GM12878 (cell line): Measurements from ENCODE around the gene SERPINI1. TPM values are rescaled to one million over a fixed set of nuclear protein-coding genes. Genes with fewer than 3 reads are reported as not detected.
A peak's percentile ranks its signal among the peaks of the same experiment; 100 is the strongest.

Experiments used
- ATAC-seq: fragments of 200-7000 bp; cut with Tn5 transposase; 3 replicates; pipeline ENCODE4 v1.9.1; 2020; ENCODE audit warnings: mild to moderate bottlenecking, moderate library complexity
- BruUV-seq: library from RNA; stranded (reverse); fragments of 400-500 nt; replicated peaks from 2 replicates; lab custom pipeline; 2021; lab: Mats Ljungman, UMichigan
- CTCF ChIA-PET: fragments of 300-600 bp; sonication (Branson Sonifier 250); formaldehyde crosslinking; extraction: SDS; loops from one replicate; lab custom pipeline; 2021; ENCODE audit warnings: inconsistent platforms; lab: Yijun Ruan, JAX
- POLR2A ChIA-PET: fragments of 350-600 bp; formaldehyde crosslinking; extraction: SDS; loops from one replicate; lab custom pipeline; 2021; ENCODE audit warnings: inconsistent platforms; lab: Charles Lee
- RAD21 ChIA-PET: fragments of 300-600 bp; sonication (Branson Sonifier 250); formaldehyde crosslinking; loops from one replicate; lab custom pipeline; 2023; ENCODE audit warnings: antibody characterized with exemption; ENCODE audit not compliant: unreplicated experiment; lab: Charles Lee
- SMC1A ChIA-PET: fragments of 300-600 bp; sonication (Branson Sonifier 250); formaldehyde crosslinking; loops from one replicate; lab custom pipeline; 2023; ENCODE audit not compliant: unreplicated experiment, uncharacterized antibody; lab: Charles Lee
- DNase-seq: peaks from one replicate; pipeline ENCODE4 v3.0.0-alpha.2; 2011; ENCODE audit warnings: low read depth, low spot score
- FAIRE-seq: peaks from 3 replicates; lab custom pipeline; 2011; peaks lifted over from hg19 to GRCh38; lab: Jason Lieb, UNC
- H2AFZ ChIP-seq: 2 replicates; pipeline ENCODE4 v1.6.0; 2011; ENCODE audit warnings: low read depth, low read length, control low read depth; ENCODE audit not compliant: control insufficient read depth
- H3K27ac ChIP-seq: 2 replicates; pipeline ENCODE4 v1.5.1; 2011; ENCODE audit warnings: control low read depth; ENCODE audit not compliant: control insufficient read depth, insufficient read depth
- H3K27me3 ChIP-seq, 2 experiments: replicated peaks in 1 of 2; 2 replicates each; pipeline versions ENCODE4 v1.6.0 to v1.6.1; 2011; ENCODE audit warnings: low read length in 1 of 2; ENCODE audit not compliant: control insufficient read depth in 2 of 2, insufficient read depth in 2 of 2
- H3K36me3 ChIP-seq, 2 experiments: 2 replicates each; pipeline ENCODE4 v1.5.1; 2011; ENCODE audit warnings: low read length in 1 of 2; ENCODE audit not compliant: control insufficient read depth in 2 of 2, insufficient read depth in 2 of 2
- H3K4me1 ChIP-seq: 2 replicates; pipeline ENCODE4 v1.6.1; 2011; ENCODE audit warnings: mild to moderate bottlenecking, low read length, moderate library complexity, mixed read lengths; ENCODE audit not compliant: control insufficient read depth, insufficient read depth
- H3K4me2 ChIP-seq: 2 replicates; pipeline ENCODE4 v1.6.0; 2011; ENCODE audit warnings: control low read depth; ENCODE audit not compliant: control insufficient read depth, insufficient read depth
- H3K4me3 ChIP-seq: fragments of 200-600 bp; sonication (generic); 2 replicates; pipeline ENCODE4 v1.5.1; 2016
- H3K79me2 ChIP-seq: 2 replicates; pipeline ENCODE4 v1.6.0; 2011; ENCODE audit warnings: low read length; ENCODE audit not compliant: control insufficient read depth, insufficient read depth
- H3K9ac ChIP-seq: 2 replicates; pipeline ENCODE4 v1.8.0; 2011; ENCODE audit warnings: low read length, control low read depth, mixed read lengths; ENCODE audit not compliant: control insufficient read depth, insufficient read depth
- H3K9me3 ChIP-seq: replicated peaks from 3 replicates; pipeline ENCODE4 v1.5.1; 2011; ENCODE audit warnings: mild to moderate bottlenecking, low read length; ENCODE audit not compliant: control insufficient read depth, insufficient read depth
- H4K20me1 ChIP-seq: 2 replicates; pipeline ENCODE4 v1.6.0; 2011; ENCODE audit not compliant: control insufficient read depth, insufficient read depth
- ATF7 ChIP-seq: fragments of 450-650 bp; IDR thresholded peaks from 2 replicates; pipeline ENCODE4 v1.6.1; 2016; ENCODE audit warnings: low read depth, mild to moderate bottlenecking
- BMI1 ChIP-seq: fragments of 450-650 bp; IDR thresholded peaks from 2 replicates; pipeline ENCODE4 v1.6.1; 2016; ENCODE audit warnings: mild to moderate bottlenecking, moderate library complexity, borderline replicate concordance
- CBX5 ChIP-seq: sonication (generic); IDR thresholded peaks from 2 replicates; pipeline ENCODE4 v1.6.1; 2016; ENCODE audit warnings: low read depth, moderate library complexity, mild to moderate bottlenecking, inconsistent platforms
- CTCF ChIP-seq, 3 experiments: IDR thresholded peaks in 2 of 3; conservative IDR thresholded peaks in 1 of 3; 2 replicates each; pipeline ENCODE4 v1.5.1; 2011; ENCODE audit warnings: low read depth in 3 of 3, low read length in 3 of 3, mild to moderate bottlenecking in 3 of 3, control low read depth in 2 of 3, moderate library complexity in 2 of 3, inconsistent platforms in 1 of 3, mixed read lengths in 1 of 3; ENCODE audit not compliant: control insufficient read depth in 2 of 3, insufficient read depth in 1 of 3; ENCODE audit errors: extremely low read depth in 1 of 3
- EZH2 ChIP-seq: IDR thresholded peaks from 2 replicates; pipeline ENCODE4 v1.6.1; 2012; ENCODE audit warnings: low read depth, mild to moderate bottlenecking, control low read depth, inconsistent platforms, low read length, borderline replicate concordance; ENCODE audit not compliant: control insufficient read depth
- FOXM1 ChIP-seq: IDR thresholded peaks from 2 replicates; pipeline ENCODE4 v1.6.1; 2012; ENCODE audit warnings: low read depth, mild to moderate bottlenecking, inconsistent platforms, low read length, moderate library complexity
- HCFC1 ChIP-seq: fragments of 150-350 bp; IDR thresholded peaks from 2 replicates; pipeline ENCODE4 v1.6.1; 2014; ENCODE audit warnings: low read length
- IKZF2 ChIP-seq, 2 experiments: fragments of 450-650 bp; IDR thresholded peaks; 2 replicates each; pipeline ENCODE4 v1.6.1; 2017; ENCODE audit warnings: mild to moderate bottlenecking in 2 of 2, moderate library complexity in 2 of 2
- MEF2A ChIP-seq: IDR thresholded peaks from 2 replicates; pipeline ENCODE4 v1.6.1; 2011; ENCODE audit warnings: low read depth, mild to moderate bottlenecking, low read length, moderate library complexity; ENCODE audit not compliant: insufficient read depth
- MLLT1 ChIP-seq: fragments of 450-650 bp; IDR thresholded peaks from 2 replicates; pipeline ENCODE4 v1.6.1; 2016; ENCODE audit warnings: mild to moderate bottlenecking
- MTA3 ChIP-seq: IDR thresholded peaks from 2 replicates; pipeline ENCODE4 v1.6.1; 2012; ENCODE audit warnings: low read length, inconsistent platforms, borderline replicate concordance
- MYB ChIP-seq: fragments of 150-350 bp; IDR thresholded peaks from 2 replicates; pipeline ENCODE4 v1.6.1; 2014; ENCODE audit warnings: mild to moderate bottlenecking, low read depth, low read length, borderline replicate concordance
- NFXL1 ChIP-seq: fragments of 450-650 bp; IDR thresholded peaks from 2 replicates; pipeline ENCODE4 v1.6.1; 2017; ENCODE audit warnings: antibody characterized with exemption, mild to moderate bottlenecking, borderline replicate concordance
- NKRF ChIP-seq: fragments of 450-650 bp; conservative IDR thresholded peaks from 2 replicates; pipeline ENCODE4 v1.6.1; 2017; ENCODE audit warnings: mild to moderate bottlenecking, moderate library complexity
- POLR2AphosphoS5 ChIP-seq: IDR thresholded peaks from 2 replicates; pipeline ENCODE4 v1.6.1; 2011; ENCODE audit warnings: mild to moderate bottlenecking, low read length, inconsistent platforms
- SPI1 ChIP-seq: IDR thresholded peaks from 2 replicates; pipeline ENCODE4 v1.6.1; 2011; ENCODE audit warnings: low read depth, mild to moderate bottlenecking, low read length, moderate library complexity, borderline replicate concordance; ENCODE audit not compliant: insufficient read depth
- TCF12 ChIP-seq: IDR thresholded peaks from 2 replicates; pipeline ENCODE4 v1.6.1; 2011; ENCODE audit warnings: low read depth, mild to moderate bottlenecking, low read length
- ZNF24 ChIP-seq: fragments of 450-650 bp; IDR thresholded peaks from 2 replicates; pipeline ENCODE4 v1.6.1; 2017; ENCODE audit warnings: antibody characterized with exemption, mild to moderate bottlenecking
- WGBS: methylation state at CpG from one replicate; pipeline ENCODE4 v1.1.6; 2016; ENCODE audit warnings: low lambda C conversion rate; ENCODE audit not compliant: insufficient replicate concordance, insufficient coverage; ENCODE audit errors: missing lambda C conversion rate; 5-methylcytosine and 5-hydroxymethylcytosine counted together
- in situ Hi-C: fragments of 300-500 bp; cut with MboI; formaldehyde crosslinking; loops from 9 replicates; pipeline ENCODE4 v1.14.3; 2018; ENCODE audit warnings: mixed read lengths
- intact Hi-C: fragments of 100-400 bp; cut with micrococcal nuclease; formaldehyde crosslinking; loops from one replicate; pipeline ENCODE4 v1.14.2; 2022; ENCODE audit not compliant: unreplicated experiment
- polyA plus RNA-seq, 11 experiments: library from polyadenylated mRNA; depleted of rRNA in 4 of 11; unstranded in 6 of 11; stranded (reverse) in 5 of 11; fragments of >200 nt; fragmentation: Nextera tagmentation in 4 of 11; fragmentation: Illumina TruSeq in 1 of 11; extraction: Ambion mirVana in 4 of 11; extraction: Trizol in 1 of 11; gene quantifications; 1 replicate in 1 of 11; 2 replicates in 10 of 11; pipeline versions ENCODE4 v1.2.1 to v1.2.3, GENCODE V29; 2011 to 2016; ENCODE audit warnings: inconsistent platforms in 2 of 11, missing spikeins in 2 of 11, low read depth in 1 of 11
- total RNA-seq, 4 experiments: library from RNA; depleted of rRNA in 3 of 4; stranded (reverse); fragments of >200 nt in 3 of 4; fragmentation: Illumina TruSeq in 1 of 4; extraction: Trizol in 1 of 4; gene quantifications; 2 replicates each; pipeline versions ENCODE4 v1.2.1 to v1.2.3, GENCODE V29; 2013 to 2021

Gene SERPINI1
- total and polyA plus RNA-seq, 10 of the 15 experiments (the other 5 are each of a cell fraction or from before 2014, with no cell fraction given), result 1.5 to 7.6 (median 3.6) TPM

GRCh38 chr3:167773584-167773983 lies 38.1 kb downstream of the SERPINI1 start:
- BruUV-seq, result no TSS peak
- no peaks in the 10 kb centered on the region for H3K27me3 ChIP-seq
- ATAC-seq, result peak; percentile 86
- H3K4me3 ChIP-seq, result no peak overlapping the region
- H4K20me1 ChIP-seq, result no peaks in the 10 kb centered on the region
- ChIA-PET RAD21 (interaction anchor here (0.9 to 3.4 kb wide), 5 partner anchors 24 to 83 kb away, joined by 3 to 13 read pairs (median 5); no protein-coding TSS in a partner anchor), CTCF (interaction anchor here (1.1 to 2.8 kb wide), 3 partner anchors 24 to 88 kb away, joined by 5 to 7 read pairs (median 6); no protein-coding TSS in a partner anchor), SMC1A (interaction anchor here (0.7 to 3.9 kb wide), 10 partner anchors 9 to 108 kb away, joined by 3 to 19 read pairs (median 4); no protein-coding TSS in a partner anchor), POLR2A (no interaction called here)
- peaks cover 8% of the 10 kb centered on the region for H3K4me1 ChIP-seq
- WGBS, result 0% methylated on average over 1 of the region's 1 CpG
- FAIRE-seq, result peak; percentile 27
- in situ Hi-C loops, result no loop called here
- H3K27ac ChIP-seq, result no peak overlapping the region
- no peaks in the 10 kb centered on the region for H3K79me2 ChIP-seq
- peak overlapping the region; percentile 67 for H3K4me2 ChIP-seq
- peak overlapping the region; percentile 7; the same call in 1 of the 2 replicates for H2AFZ ChIP-seq
- no peak overlapping the region for H3K9ac ChIP-seq
- DNase-seq, result peak; percentile 13
- intact Hi-C loops, result no loop called here
- peaks cover 8% of the 10 kb centered on the region; the same call in 2 of the 3 replicates for H3K9me3 ChIP-seq
- H3K36me3 ChIP-seq, result no peaks in the 10 kb centered on the region
- TF ChIP-seq ZNF24 (no peak), NKRF (no peak), BMI1 (no peak), ATF7 (peak; percentile 52; the same call in 1 of the 2 replicates), EZH2 (no peak), MTA3 (no peak), MLLT1 (no peak), HCFC1 (no peak), POLR2AphosphoS5 (no peak), FOXM1 (no peak), MYB (no peak), CTCF (IDR thresholded peaks at IDR 0.05 in 2 of 3, conservative IDR thresholded peaks at IDR 0.05 in 1 of 3; ENCODE audit: control insufficient read depth in 2 of 3, extremely low read depth in 1 of 3, insufficient read depth in 1 of 3, low read depth in 3 of 3, low read length in 3 of 3) (no peak), MEF2A (peak; percentile 85), SPI1 (no peak), TCF12 (no peak), IKZF2 (IDR thresholded peaks at IDR 0.05) (no peak; a peak in 2 of 4 replicates), CBX5 (no peak), NFXL1 (no peak)
